HEK293 (cell line): Measurements from ENCODE around the gene CFAP46.

ENCODE experiments used
- KLF1 ChIP-seq: fragments of 450-650 bp; formaldehyde crosslinking; IDR thresholded peaks from 2 replicates; pipeline ENCODE4 v1.5.1; 2016; ENCODE audit warnings: missing biosample characterization, missing genetic modification characterization
- KLF10 ChIP-seq: fragments of 450-650 bp; IDR thresholded peaks from 2 replicates; pipeline ENCODE4 v1.5.1; 2018; ENCODE audit warnings: missing biosample characterization, mild to moderate bottlenecking, missing genetic modification characterization
- MYNN ChIP-seq: fragments of 450-650 bp; formaldehyde crosslinking; IDR thresholded peaks from 2 replicates; pipeline ENCODE4 v1.5.1; 2016; ENCODE audit warnings: missing biosample characterization, missing genetic modification characterization, borderline replicate concordance
- SP2 ChIP-seq: fragments of 450-650 bp; formaldehyde crosslinking; IDR thresholded peaks from 2 replicates; pipeline ENCODE4 v1.5.1; 2016; ENCODE audit warnings: missing biosample characterization, missing genetic modification characterization
- ZBTB7A ChIP-seq: fragments of 450-650 bp; formaldehyde crosslinking; IDR thresholded peaks from 2 replicates; pipeline ENCODE4 v1.5.1; 2016; ENCODE audit warnings: low read depth, missing biosample characterization, missing genetic modification characterization
- ZFP3 ChIP-seq: fragments of 450-650 bp; formaldehyde crosslinking; IDR thresholded peaks from 2 replicates; pipeline ENCODE4 v1.5.1; 2016; ENCODE audit warnings: low read depth, missing biosample characterization, missing genetic modification characterization
- ZNF114 ChIP-seq: fragments of 450-650 bp; formaldehyde crosslinking; IDR thresholded peaks from 2 replicates; pipeline ENCODE4 v1.5.0; 2017; ENCODE audit warnings: missing biosample characterization, missing genetic modification characterization
- ZNF16 ChIP-seq: fragments of 450-650 bp; formaldehyde crosslinking; IDR thresholded peaks from 2 replicates; pipeline ENCODE4 v1.5.1; 2016; ENCODE audit warnings: low read depth, missing biosample characterization, missing genetic modification characterization
- ZNF423 ChIP-seq: fragments of 450-650 bp; formaldehyde crosslinking; IDR thresholded peaks from 2 replicates; pipeline ENCODE4 v1.5.1; 2016; ENCODE audit warnings: missing biosample characterization, missing genetic modification characterization
- TF ChIP-seq, protein P1 (sequence below): fragments of 450-650 bp; formaldehyde crosslinking; IDR thresholded peaks from 2 replicates; pipeline ENCODE4 v1.5.1; 2016; ENCODE audit warnings: missing biosample characterization, missing genetic modification characterization

DNA sequence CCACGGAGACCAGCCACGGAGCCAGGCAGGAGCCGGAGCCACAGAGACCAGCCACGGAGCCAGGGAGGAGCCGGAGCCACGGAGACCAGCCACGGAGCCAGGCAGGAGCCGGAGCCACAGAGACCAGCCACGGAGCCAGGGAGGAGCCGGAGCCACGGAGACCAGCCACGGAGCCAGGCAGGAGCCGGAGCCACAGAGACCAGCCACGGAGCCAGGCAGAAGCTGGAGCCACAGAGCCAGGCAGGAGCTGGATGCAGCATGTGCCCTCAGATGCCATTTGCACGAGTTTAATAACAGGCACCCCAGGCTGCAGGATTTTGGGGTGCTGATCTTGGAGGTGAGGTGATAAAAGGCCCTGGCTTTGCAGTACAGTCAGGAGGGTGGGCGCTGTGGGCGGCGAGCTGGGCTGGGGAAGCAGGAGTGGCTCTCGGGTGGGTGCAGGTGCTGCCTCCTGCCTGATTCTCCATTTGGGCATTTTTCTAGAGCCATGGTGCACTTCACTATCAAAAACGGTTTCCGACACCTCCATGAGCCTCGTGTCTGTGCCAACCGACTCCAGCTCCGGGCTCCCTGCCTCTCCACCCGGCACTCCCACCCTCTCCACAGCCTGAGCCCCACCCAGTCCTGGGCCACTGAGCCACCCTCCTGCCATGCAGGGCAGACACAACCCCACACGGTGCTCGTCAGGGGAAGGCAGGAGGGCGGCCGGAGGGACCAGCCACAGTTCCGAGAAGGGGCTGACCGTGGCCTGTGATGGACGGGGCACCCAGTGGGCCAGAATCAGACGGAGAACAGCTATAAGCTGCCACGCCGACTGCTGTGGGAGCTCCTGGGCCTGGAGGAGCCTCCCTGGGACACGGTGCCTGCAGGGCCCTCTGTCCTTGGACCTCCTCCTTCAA, 115.6 kb downstream of the CFAP46 start:
- TF ChIP-seq KLF1 (tag by site-specific recombination): no peak
- TF ChIP-seq MYNN (tag by site-specific recombination): no peak
- TF ChIP-seq ZBTB7A (tag by site-specific recombination): no peak
- no peak for TF ChIP-seq SP2 (tag by site-specific recombination)
- no peak for TF ChIP-seq ZFP3
- no peak for TF ChIP-seq ZNF16 (tag by site-specific recombination)
- TF ChIP-seq, protein P1, sequence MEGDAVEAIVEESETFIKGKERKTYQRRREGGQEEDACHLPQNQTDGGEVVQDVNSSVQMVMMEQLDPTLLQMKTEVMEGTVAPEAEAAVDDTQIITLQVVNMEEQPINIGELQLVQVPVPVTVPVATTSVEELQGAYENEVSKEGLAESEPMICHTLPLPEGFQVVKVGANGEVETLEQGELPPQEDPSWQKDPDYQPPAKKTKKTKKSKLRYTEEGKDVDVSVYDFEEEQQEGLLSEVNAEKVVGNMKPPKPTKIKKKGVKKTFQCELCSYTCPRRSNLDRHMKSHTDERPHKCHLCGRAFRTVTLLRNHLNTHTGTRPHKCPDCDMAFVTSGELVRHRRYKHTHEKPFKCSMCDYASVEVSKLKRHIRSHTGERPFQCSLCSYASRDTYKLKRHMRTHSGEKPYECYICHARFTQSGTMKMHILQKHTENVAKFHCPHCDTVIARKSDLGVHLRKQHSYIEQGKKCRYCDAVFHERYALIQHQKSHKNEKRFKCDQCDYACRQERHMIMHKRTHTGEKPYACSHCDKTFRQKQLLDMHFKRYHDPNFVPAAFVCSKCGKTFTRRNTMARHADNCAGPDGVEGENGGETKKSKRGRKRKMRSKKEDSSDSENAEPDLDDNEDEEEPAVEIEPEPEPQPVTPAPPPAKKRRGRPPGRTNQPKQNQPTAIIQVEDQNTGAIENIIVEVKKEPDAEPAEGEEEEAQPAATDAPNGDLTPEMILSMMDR: no peak
- TF ChIP-seq ZNF423 (tag by site-specific recombination): no peak
- TF ChIP-seq KLF10 (tag by site-specific recombination): no peak
- no peak for TF ChIP-seq ZNF114
